ENCODE results near the gene PCDHA5. TPM values are rescaled to one million over a fixed set of nuclear protein-coding genes. Genes with fewer than 3 reads are reported as not detected.
"Not testable (repeated sequence)": the region's sequence is repeated elsewhere in the genome, so short reads cannot be mapped to it uniquely, and the experiment has no call there.

The PCDHA5 gene
- total RNA-seq, 1 donor from 2014 or later: 2.7 TPM

DNA sequence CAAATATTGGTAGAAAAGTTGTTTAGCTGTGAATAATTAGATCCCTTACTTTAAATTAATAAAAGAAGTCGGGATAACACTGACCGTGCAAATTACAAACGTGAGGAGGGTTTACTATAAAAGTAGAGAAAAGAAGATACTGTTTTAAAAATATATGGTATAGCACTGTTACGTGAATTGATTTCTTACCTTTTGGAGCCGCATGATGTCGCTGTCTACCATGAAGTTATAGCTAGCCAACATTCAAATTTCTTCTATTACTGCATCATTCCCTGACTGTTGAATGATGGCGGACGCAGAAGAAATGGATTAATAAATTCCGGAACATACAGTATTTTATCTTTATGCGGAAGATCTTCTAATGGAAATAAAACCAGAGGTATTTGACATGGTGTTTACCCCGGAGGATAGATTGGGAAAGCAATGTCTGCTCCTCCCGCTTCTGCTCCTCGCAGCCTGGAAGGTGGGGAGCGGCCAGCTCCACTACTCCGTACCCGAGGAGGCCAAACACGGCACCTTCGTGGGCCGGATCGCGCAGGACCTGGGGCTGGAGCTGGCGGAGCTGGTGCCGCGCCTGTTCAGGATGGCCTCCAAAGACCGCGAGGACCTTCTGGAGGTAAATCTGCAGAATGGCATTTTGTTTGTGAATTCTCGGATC is 6.4 kb downstream of the PCDHA5 start, which contains the start of gene PCDHA6:
Gene PCDHA6 (plus strand): TSS at position 257 of the 658 bp plus-strand sequence. CDS start 132 bp downstream, at position 389.
- Mint-ChIP-seq H3K36me3 (peaks cover 28% of the 10 kb centered on the region), H3K4me1 (no peaks in the 10 kb centered on the region), H3K27me3 (ENCODE audit: insufficient read depth, low read depth) (no peaks in the 10 kb centered on the region), H3K4me3 (peak within 1 kb of the TSS; percentile 81), H3K9me3 (peaks cover 46% of the 10 kb centered on the region), H3K27ac (no peak within 1 kb of the TSS)
- Histone ChIP-seq H3K4me1 (no peaks in the 10 kb centered on the region), H3K4me2 (no peak within 1 kb of the TSS), H3K27me3 (no peaks in the 10 kb centered on the region), H3K9me3 (ENCODE audit: low read depth) (no peaks in the 10 kb centered on the region), H3K79me2 (ENCODE audit: low read depth) (no peaks in the 10 kb centered on the region), H3K36me3 (peaks cover 6% of the 10 kb centered on the region), H2AFZ (replicated peaks) (no peak within 1 kb of the TSS), H3F3A (ENCODE audit: low read depth) (no peaks in the 10 kb centered on the region), H4K20me1 (ENCODE audit: low read depth) (no peaks in the 10 kb centered on the region), H3K4me3 (no peak within 1 kb of the TSS), H3K9ac (no peak within 1 kb of the TSS), H3K27ac (no peak within 1 kb of the TSS)
- TF ChIP-seq CTCF (IDR thresholded peaks at IDR 0.05) (no peak), EZH2phosphoT487 (IDR thresholded peaks at IDR 0.05) (no peak), EZH2 (IDR thresholded peaks at IDR 0.05) (no peak)
- no peak for DNase-seq (ENCODE audit: low spot score)

GRCh38 chr5:140828362-140828737 is 6.9 kb downstream of the PCDHA5 start:
- no peaks in the 10 kb centered on the region for H4K20me1 ChIP-seq (ENCODE audit: low read depth)
- no peak overlapping the region for H3K9ac ChIP-seq
- no peaks in the 10 kb centered on the region for H3K4me1 ChIP-seq
- Mint-ChIP-seq H3K4me3 (peak overlapping the region; percentile 81), H3K9me3 (peaks cover 48% of the 10 kb centered on the region), H3K27ac (no peak overlapping the region), H3K27me3 (ENCODE audit: insufficient read depth, low read depth) (no peaks in the 10 kb centered on the region), H3K36me3 (peaks cover 32% of the 10 kb centered on the region), H3K4me1 (no peaks in the 10 kb centered on the region)
- no peaks in the 10 kb centered on the region for H3K9me3 ChIP-seq (ENCODE audit: low read depth)
- H3K79me2 ChIP-seq (ENCODE audit: low read depth): no peaks in the 10 kb centered on the region
- no peak for TF ChIP-seq CTCF (IDR thresholded peaks at IDR 0.05)
- TF ChIP-seq EZH2phosphoT487 (IDR thresholded peaks at IDR 0.05): no peak
- no peak for TF ChIP-seq EZH2 (IDR thresholded peaks at IDR 0.05)
- no peak for DNase-seq (ENCODE audit: low spot score)
- H3K4me3 ChIP-seq: no peak overlapping the region
- H3K27me3 ChIP-seq: no peaks in the 10 kb centered on the region
- no peaks in the 10 kb centered on the region for H3F3A ChIP-seq (ENCODE audit: low read depth)
- H3K27ac ChIP-seq: no peak overlapping the region
- H3K36me3 ChIP-seq: peaks cover 6% of the 10 kb centered on the region
- H3K4me2 ChIP-seq: no peak overlapping the region
- H2AFZ ChIP-seq (replicated peaks): no peak overlapping the region

DNA sequence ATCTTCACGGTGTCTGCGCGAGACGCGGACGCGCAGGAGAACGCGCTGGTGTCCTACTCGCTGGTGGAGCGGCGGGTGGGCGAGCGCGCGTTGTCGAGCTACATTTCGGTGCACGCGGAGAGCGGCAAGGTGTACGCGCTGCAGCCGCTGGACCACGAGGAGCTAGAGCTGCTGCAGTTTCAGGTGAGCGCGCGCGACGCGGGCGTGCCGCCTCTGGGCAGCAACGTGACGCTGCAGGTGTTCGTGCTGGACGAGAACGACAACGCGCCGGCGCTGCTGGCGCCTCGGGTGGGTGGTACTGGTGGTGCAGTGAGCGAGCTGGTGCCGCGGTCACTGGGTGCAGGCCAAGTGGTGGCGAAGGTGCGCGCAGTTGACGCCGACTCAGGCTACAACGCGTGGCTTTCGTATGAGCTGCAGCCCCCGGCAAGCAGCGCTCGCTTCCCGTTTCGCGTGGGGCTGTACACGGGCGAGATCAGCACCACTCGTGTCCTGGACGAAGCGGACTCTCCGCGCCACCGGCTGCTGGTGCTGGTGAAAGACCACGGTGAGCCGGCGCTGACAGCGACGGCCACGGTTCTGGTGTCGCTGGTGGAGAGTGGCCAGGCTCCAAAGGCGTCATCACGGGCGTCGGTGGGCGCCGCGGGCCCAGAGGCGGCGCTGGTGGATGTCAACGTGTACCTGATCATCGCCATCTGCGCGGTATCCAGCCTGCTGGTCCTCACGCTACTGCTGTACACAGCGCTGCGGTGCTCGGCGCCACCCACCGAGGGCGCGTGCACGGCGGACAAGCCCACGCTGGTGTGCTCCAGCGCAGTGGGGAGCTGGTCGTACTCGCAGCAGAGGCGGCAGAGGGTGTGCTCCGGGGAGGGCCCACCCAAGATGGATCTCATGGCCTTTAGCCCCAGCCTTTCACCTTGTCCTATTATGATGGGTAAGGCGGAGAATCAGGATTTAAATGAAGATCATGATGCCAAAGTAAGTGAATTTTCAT is 8.4 kb downstream of the PCDHA5 start:
- Mint-ChIP-seq H3K36me3 (peaks cover 35% of the 10 kb centered on the region), H3K9me3 (peaks cover 54% of the 10 kb centered on the region)
- not testable (repeated sequence) for H3K27me3 Mint-ChIP-seq (ENCODE audit: insufficient read depth, low read depth); H3K4me3 ChIP-seq; H3K79me2 ChIP-seq (ENCODE audit: low read depth); H4K20me1 ChIP-seq (ENCODE audit: low read depth); H3K4me1 Mint-ChIP-seq; H3K4me3 Mint-ChIP-seq; H3K9me3 ChIP-seq (ENCODE audit: low read depth); DNase-seq (ENCODE audit: low spot score); H3K9ac ChIP-seq; H3F3A ChIP-seq (ENCODE audit: low read depth); H3K27ac Mint-ChIP-seq; H3K27ac ChIP-seq; H2AFZ ChIP-seq (replicated peaks); H3K4me2 ChIP-seq; H3K4me1 ChIP-seq; H3K27me3 ChIP-seq
- H3K36me3 ChIP-seq: peaks cover 11% of the 10 kb centered on the region

Data from neural progenitor cell (in vitro differentiated cells).